GM12872 (cell line): ENCODE measurements around the gene FHOD3.
A peak's percentile ranks its signal among the peaks of the same experiment; 100 is the strongest.

ENCODE experiments used
- TF ChIP-seq, protein P1 (sequence below): IDR thresholded peaks from 3 replicates; pipeline ENCODE4 v1.5.1; 2011; ENCODE audit warnings: low read depth, mild to moderate bottlenecking, low read length, moderate library complexity; ENCODE audit not compliant: insufficient read depth

The FHOD3 gene

DNA sequence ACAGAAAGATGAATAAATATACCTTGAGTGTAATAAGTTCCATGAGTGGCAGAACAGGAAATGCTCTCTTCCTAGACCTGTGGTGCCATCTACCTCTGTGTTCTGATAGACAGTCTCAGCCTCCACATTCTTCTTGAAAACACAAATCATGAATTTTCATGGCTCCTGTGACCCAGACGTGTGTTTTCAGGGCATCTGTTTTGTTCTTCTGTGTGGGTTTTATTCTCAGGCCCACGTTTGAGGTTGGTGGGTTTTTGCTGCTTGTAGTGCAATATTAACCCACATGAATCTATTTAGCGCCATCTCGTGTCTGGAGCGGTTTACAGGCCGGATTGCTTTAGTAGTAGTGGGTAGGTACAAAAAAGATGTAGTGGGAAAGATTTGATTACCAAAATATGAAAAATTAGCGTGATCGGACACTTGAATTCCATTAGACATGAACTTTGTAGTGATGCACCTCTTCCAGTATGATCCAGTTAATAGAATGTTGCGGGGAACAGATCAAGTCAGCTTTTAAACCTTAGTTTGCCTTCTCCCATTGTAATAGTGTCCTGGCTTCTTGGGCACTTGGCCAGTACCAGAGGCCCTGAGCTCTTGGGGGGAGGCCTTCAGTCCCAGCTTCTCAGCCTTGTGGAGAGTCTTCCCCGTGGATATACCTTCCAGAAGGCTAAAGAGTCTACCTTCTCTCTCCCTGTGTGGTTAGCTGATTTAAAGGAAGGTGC is 274.8 kb downstream of the FHOD3 start:
- TF ChIP-seq, protein P1, sequence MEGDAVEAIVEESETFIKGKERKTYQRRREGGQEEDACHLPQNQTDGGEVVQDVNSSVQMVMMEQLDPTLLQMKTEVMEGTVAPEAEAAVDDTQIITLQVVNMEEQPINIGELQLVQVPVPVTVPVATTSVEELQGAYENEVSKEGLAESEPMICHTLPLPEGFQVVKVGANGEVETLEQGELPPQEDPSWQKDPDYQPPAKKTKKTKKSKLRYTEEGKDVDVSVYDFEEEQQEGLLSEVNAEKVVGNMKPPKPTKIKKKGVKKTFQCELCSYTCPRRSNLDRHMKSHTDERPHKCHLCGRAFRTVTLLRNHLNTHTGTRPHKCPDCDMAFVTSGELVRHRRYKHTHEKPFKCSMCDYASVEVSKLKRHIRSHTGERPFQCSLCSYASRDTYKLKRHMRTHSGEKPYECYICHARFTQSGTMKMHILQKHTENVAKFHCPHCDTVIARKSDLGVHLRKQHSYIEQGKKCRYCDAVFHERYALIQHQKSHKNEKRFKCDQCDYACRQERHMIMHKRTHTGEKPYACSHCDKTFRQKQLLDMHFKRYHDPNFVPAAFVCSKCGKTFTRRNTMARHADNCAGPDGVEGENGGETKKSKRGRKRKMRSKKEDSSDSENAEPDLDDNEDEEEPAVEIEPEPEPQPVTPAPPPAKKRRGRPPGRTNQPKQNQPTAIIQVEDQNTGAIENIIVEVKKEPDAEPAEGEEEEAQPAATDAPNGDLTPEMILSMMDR, result peak; percentile 59; the same call in 2 of the 3 replicates

DNA sequence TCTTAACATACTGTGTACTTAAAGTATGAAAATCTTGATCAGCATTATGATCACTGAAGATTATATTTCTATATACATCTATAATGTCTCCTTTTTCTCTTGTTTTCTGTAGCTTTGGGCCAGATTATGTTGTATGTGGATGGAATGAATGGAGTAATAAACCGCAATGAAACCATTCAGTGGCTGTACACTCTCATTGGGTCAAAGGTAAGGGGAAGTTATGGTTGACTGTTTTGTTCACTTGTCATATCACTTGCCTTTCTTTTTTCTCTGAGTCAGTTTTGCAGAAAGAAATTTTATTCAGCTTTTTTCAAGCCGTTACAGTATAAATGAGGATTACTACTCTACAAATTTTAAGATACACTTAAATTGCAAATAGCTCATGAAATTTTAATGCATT is 278.8 kb downstream of the FHOD3 start:
- TF ChIP-seq, protein P1, result no peak

- TF ChIP-seq, protein P1, result no peak
Observed at GRCh38 chr18:36578871-36579710, 281.6 kb downstream of the FHOD3 start.

DNA sequence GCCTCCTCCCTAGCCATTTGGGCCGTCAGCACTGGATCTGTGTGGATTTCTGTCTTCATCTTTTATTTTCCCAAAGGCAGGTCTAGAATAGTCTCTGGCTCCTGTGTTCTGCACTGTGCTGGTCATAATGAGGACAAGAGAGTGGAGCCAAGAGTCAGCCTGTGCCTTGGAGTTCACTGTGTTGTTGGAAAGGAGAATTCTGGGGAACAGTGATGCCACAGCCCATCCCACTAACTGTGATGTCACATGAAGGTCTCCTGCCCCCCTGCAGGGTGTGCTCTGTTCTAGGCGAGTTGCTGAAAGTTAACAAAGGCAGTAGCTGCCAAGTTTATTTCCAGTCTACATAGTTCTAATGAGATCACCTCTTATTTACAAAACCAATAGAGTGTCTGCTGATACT is 282.8 kb downstream of the FHOD3 start:
- TF ChIP-seq, protein P1, result no peak

DNA sequence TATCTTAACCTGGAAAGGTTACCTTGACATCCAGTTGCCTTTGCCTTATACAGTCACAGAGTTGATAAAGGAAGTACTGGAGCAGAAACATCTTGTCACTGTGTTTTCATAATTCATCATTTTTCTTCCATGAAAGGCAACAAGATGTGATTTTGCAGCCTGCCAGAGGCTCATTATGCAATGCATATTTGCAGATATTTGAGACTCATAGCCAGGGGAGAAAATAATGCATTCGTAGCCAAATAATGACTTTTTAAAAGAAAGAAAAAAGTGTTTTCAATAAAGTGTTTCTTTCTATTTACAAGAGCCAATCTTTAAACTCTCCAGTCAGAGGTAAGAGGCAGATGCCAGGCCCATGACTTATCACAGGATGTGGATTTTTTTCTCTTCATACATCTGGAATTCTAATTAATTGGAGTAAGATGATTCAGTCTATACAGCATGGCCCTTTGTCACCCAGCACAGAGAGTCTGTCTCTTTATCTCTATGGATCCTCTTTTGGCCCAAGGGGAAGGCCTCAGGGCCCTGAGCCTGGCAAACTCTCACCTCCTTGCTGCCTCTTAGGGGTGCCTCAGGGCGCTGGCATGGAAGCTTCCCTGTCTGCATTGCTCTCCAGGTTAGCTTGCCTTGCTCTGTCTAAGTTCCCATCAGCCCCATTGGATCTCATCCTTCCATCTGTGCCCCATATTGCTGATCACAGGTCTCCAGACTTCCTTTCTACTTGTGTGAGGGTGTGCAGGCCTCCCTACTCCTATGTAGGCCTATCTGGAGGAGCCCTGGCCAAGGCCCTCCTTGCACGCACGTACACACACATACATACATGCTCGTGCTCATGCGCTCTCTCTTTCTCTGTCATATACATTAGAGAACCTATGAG is 283.6 kb downstream of the FHOD3 start:
- TF ChIP-seq, protein P1, result no peak

DNA sequence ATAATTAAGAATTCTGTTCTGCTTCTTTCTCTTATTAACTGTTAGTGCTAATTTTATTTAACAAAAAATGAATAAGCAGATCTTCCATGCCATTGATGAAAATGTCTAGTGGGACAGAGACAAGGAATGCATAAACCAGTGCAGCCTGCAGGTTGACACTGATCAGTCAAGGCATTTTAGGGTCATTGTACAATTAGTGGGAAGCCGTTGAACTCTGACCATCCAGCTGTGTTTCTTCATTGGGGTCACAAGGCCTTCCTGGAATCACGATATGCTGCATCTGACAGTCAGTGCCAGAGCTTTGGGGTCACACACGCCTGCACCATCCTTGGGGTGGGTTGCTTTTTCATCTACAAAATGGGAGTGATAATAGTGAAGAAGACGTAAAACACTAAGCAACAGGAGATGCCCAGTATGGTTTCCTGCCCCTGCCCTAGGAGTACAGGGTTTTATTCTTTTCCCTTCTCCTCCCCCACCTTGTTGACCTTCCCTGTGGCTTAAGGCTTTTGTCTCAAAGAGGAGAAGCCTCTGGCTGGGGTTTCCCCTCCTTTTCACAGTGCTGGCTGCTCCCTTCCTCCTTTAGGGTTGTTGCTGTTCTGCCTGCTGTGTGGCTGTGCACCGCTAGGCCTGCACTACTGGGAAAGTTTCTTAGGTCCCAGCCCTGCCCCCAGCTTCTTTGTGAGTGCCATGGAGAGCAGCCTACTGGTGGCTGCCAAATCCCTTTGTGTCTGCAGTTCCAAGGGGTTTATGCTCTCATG is 285.7 kb downstream of the FHOD3 start:
- TF ChIP-seq, protein P1, result peak; percentile 32; the same call in 1 of the 3 replicates
